B cell (primary cell): ENCODE measurements around the gene LHX1. TPM values are rescaled to one million over a fixed set of nuclear protein-coding genes. Genes with fewer than 3 reads are reported as not detected.

Experiments used
- ATAC-seq: fragments of 200-7000 bp; cut with Tn5 transposase; one replicate; pipeline ENCODE4 v1.10.0; 2021; ENCODE audit warnings: low read depth, mild to moderate bottlenecking, moderate number of reproducible peaks, moderate library complexity
- CTCF ChIA-PET: fragments of 350-600 bp; sonication (Branson Sonifier 250); formaldehyde crosslinking; loops from one replicate; lab custom pipeline; 2021; ENCODE audit warnings: antibody characterized with exemption, inconsistent platforms; lab: Charles Lee
- POLR2A ChIA-PET: fragments of 350-600 bp; sonication (Branson Sonifier 250); formaldehyde crosslinking; loops from one replicate; lab custom pipeline; 2021; ENCODE audit warnings: antibody characterized with exemption; lab: Charles Lee
- DNase-seq: peaks from one replicate; pipeline ENCODE4 v3.0.0; 2013
- H2AFZ ChIP-seq: 2 replicates; pipeline ENCODE4 v1.6.1; 2012; ENCODE audit warnings: mild to moderate bottlenecking, low read depth, low read length; ENCODE audit not compliant: insufficient read depth, poor library complexity, severe bottlenecking
- H3K27ac ChIP-seq, 2 donors: 1 replicate in 1 of 2; 2 replicates in 1 of 2; pipeline ENCODE4 v1.5.1; 2012 to 2013; ENCODE audit warnings: low read length in 2 of 2, mild to moderate bottlenecking in 2 of 2, moderate library complexity in 1 of 2
- H3K27me3 ChIP-seq, 4 experiments: fragments of 200-600 bp in 1 of 4; sonication (generic) in 1 of 4; replicated peaks in 1 of 4; 1 replicate in 2 of 4; 2 replicates in 2 of 4; pipeline versions ENCODE4 v1.6.1 to v1.7.0; 2013 to 2016; ENCODE audit warnings: low read length in 3 of 4, mild to moderate bottlenecking in 2 of 4, mixed read lengths in 1 of 4, moderate library complexity in 1 of 4; ENCODE audit not compliant: insufficient read depth in 4 of 4, control insufficient read depth in 3 of 4; ENCODE audit errors: control extremely low read depth in 1 of 4
- H3K36me3 ChIP-seq, 2 experiments: replicated peaks in 1 of 2; 1 replicate in 1 of 2; 2 replicates in 1 of 2; pipeline versions ENCODE4 v1.6.1 to v1.7.1; 2013; ENCODE audit warnings: low read length in 1 of 2; ENCODE audit not compliant: insufficient read depth in 2 of 2, control insufficient read depth in 1 of 2; ENCODE audit errors: control extremely low read depth in 1 of 2, extremely low read depth in 1 of 2
- H3K4me1 ChIP-seq, 2 donors: fragments of 200-600 bp in 1 of 2; sonication (generic) in 1 of 2; 1 replicate in 1 of 2; 2 replicates in 1 of 2; pipeline versions ENCODE4 v1.5.1 to v1.6.1; 2013 to 2017; ENCODE audit warnings: low read length in 2 of 2; ENCODE audit not compliant: control insufficient read depth in 2 of 2, insufficient read depth in 2 of 2
- H3K4me2 ChIP-seq: replicated peaks from 2 replicates; pipeline ENCODE3; 2012; ENCODE audit warnings: mild to moderate bottlenecking, low read depth, low read length; ENCODE audit not compliant: poor library complexity, severe bottlenecking
- H3K4me3 ChIP-seq, 5 experiments: fragments of 200-600 bp in 1 of 5; sonication (generic) in 1 of 5; 1 replicate in 3 of 5; 2 replicates in 2 of 5; pipeline versions ENCODE4 v1.5.1 to v1.7.0; 2011 to 2016; ENCODE audit warnings: low read length in 4 of 5, mild to moderate bottlenecking in 4 of 5, low read depth in 2 of 5, control low read depth in 1 of 5, moderate library complexity in 1 of 5; ENCODE audit not compliant: insufficient read depth in 1 of 5; ENCODE audit errors: control extremely low read depth in 1 of 5, extremely low read depth in 1 of 5
- H3K79me2 ChIP-seq: fragments of 200-600 bp; sonication (generic); one replicate; pipeline ENCODE4 v1.6.0; 2016; ENCODE audit warnings: low read length; ENCODE audit not compliant: control insufficient read depth, insufficient read depth
- H3K9ac ChIP-seq: fragments of 200-600 bp; sonication (generic); 2 replicates; pipeline ENCODE4 v1.6.1; 2017; ENCODE audit warnings: mild to moderate bottlenecking, low read length, moderate library complexity
- H3K9me3 ChIP-seq, 3 donors: one replicate each; pipeline versions ENCODE4 v1.6.1 to v1.7.1; 2013; ENCODE audit warnings: low read length in 2 of 3; ENCODE audit not compliant: control insufficient read depth in 2 of 3, insufficient read depth in 1 of 3; ENCODE audit errors: control extremely low read depth in 1 of 3
- H4K20me1 ChIP-seq: 2 replicates; pipeline ENCODE4 v1.6.0; 2012; ENCODE audit warnings: mild to moderate bottlenecking, low read length; ENCODE audit not compliant: insufficient read depth, control insufficient read depth, poor library complexity, severe bottlenecking
- H3K27ac Mint-ChIP-seq: one replicate; pipeline ENCODE4 v1.8.0; 2021; ENCODE audit warnings: mixed read lengths
- H3K27me3 Mint-ChIP-seq: one replicate; pipeline ENCODE4 v1.8.0; 2021; ENCODE audit warnings: mixed read lengths
- H3K4me1 Mint-ChIP-seq: one replicate; pipeline ENCODE4 v1.8.0; 2021; ENCODE audit warnings: mixed read lengths
- H3K4me3 Mint-ChIP-seq: one replicate; pipeline ENCODE4 v1.8.0; 2021; ENCODE audit warnings: mixed read lengths
- H3K9me3 Mint-ChIP-seq: one replicate; pipeline ENCODE4 v1.8.0; 2022; ENCODE audit warnings: mixed read lengths; ENCODE audit not compliant: insufficient read depth
- CTCF ChIP-seq: fragments of 200-600 bp; IDR thresholded peaks from one replicate; pipeline ENCODE4 v1.8.0; 2022; ENCODE audit warnings: antibody characterized with exemption, mild to moderate bottlenecking
- EZH2 ChIP-seq: IDR thresholded peaks from 2 replicates; pipeline ENCODE4 v1.6.1; 2012; ENCODE audit warnings: borderline replicate concordance, low read depth, mild to moderate bottlenecking, moderate library complexity, low read length; ENCODE audit not compliant: insufficient read depth, poor library complexity, severe bottlenecking
- WGBS: methylation state at CpG from one replicate; pipeline ENCODE4 v1.1.5; 2013; ENCODE audit warnings: missing lambda C conversion rate; ENCODE audit not compliant: insufficient coverage; 5-methylcytosine and 5-hydroxymethylcytosine counted together
- intact Hi-C: fragments of 100-400 bp; cut with micrococcal nuclease; formaldehyde crosslinking; loops from one replicate; pipeline ENCODE4 v1.10.0; 2022
- polyA plus RNA-seq: library from polyadenylated mRNA; depleted of rRNA; stranded (reverse); fragments of >200 nt; gene quantifications from 2 replicates; pipeline ENCODE4 v1.2.3, GENCODE V29; 2012
- total RNA-seq, 2 donors: library from RNA; stranded (reverse); fragments of 120-200 nt in 1 of 2; gene quantifications; 1 replicate in 1 of 2; 2 replicates in 1 of 2; pipeline versions ENCODE4 v1.2.3 to v1.2.4, GENCODE V29; 2013 to 2022

The LHX1 gene
- total and polyA plus RNA-seq, 2 donors (not counting 1 experiment from before 2014, with no cell fraction given): not detected

DNA sequence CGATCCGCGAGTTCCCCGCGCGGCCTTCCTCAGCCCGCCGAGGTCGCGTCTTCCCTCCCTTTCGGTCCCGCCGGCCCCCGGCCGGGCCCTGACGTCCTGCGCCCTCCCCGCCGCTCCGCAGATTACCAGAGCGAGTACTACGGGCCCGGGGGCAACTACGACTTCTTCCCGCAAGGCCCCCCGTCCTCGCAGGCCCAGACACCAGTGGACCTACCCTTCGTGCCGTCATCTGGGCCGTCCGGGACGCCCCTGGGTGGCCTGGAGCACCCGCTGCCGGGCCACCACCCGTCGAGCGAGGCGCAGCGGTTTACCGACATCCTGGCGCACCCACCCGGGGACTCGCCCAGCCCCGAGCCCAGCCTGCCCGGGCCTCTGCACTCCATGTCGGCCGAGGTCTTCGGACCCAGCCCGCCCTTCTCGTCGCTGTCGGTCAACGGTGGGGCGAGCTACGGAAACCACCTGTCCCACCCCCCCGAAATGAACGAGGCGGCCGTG lies 5.4 kb downstream of the LHX1 start:
- peaks cover 24% of the 10 kb centered on the region for H3K4me1 Mint-ChIP-seq
- Histone ChIP-seq H3K9me3 (peaks cover 0 to 69% (median 18%) of the 10 kb centered on the region in 3 donors), H3K4me3 (peak overlapping the region in 1 of 5 experiments; percentile 10), H4K20me1 (peaks cover 29% of the 10 kb centered on the region), H3K4me2 (peak overlapping the region; percentile 66), H3K9ac (no peak overlapping the region), H3K79me2 (peaks cover 5% of the 10 kb centered on the region), H3K4me1 (peaks cover 50 to 80% of the 10 kb centered on the region in 2 donors), H3K27me3 (peaks cover 0 to 99% (median 94%) of the 10 kb centered on the region in 4 experiments), H2AFZ (peak overlapping the region; percentile 0), H3K36me3 (no peaks in the 10 kb centered on the region), H3K27ac (no peak overlapping the region)
- TF ChIP-seq CTCF (no peak), EZH2 (peak; percentile 77)
- H3K27ac Mint-ChIP-seq: no peak overlapping the region
- no peak overlapping the region for H3K4me3 Mint-ChIP-seq
- POLR2A ChIA-PET: no interaction called here
- 13% methylated on average over 49 of the region's 59 CpGs for WGBS
- no peaks in the 10 kb centered on the region for H3K9me3 Mint-ChIP-seq
- peaks cover 70% of the 10 kb centered on the region for H3K27me3 Mint-ChIP-seq
- intact Hi-C loops: loop anchor here (10.0 kb wide), 1 partner anchor 802 kb away; the partner anchor contains the start of gene HNF1B
- CTCF ChIA-PET: no interaction called here
- ATAC-seq (no peak), DNase-seq (peak; percentile 51)
